IMR-90 (cell line): ENCODE measurements around the gene UTP11. TPM values are rescaled to one million over a fixed set of nuclear protein-coding genes. Genes with fewer than 3 reads are reported as not detected.

Source experiments
- ATAC-seq: fragments of 200-7000 bp; cut with Tn5 transposase; 2 replicates; pipeline ENCODE4 v1.9.1; 2020; ENCODE audit warnings: low read depth, mild to moderate bottlenecking, moderate library complexity
- BruUV-seq: library from RNA; stranded (reverse); fragments of 400-500 nt; replicated peaks from 2 replicates; lab custom pipeline; 2021; lab: Mats Ljungman, UMichigan
- CTCF ChIA-PET: fragments of 300-600 bp; formaldehyde crosslinking; extraction: SDS; loops from one replicate; lab custom pipeline; 2021; ENCODE audit warnings: antibody characterized with exemption; lab: Yijun Ruan, JAX
- POLR2A ChIA-PET: fragments of 300-600 bp; sonication (Branson Sonifier 250); formaldehyde crosslinking; loops from one replicate; lab custom pipeline; 2022; ENCODE audit warnings: antibody characterized with exemption; ENCODE audit not compliant: unreplicated experiment; lab: Charles Lee
- DNase-seq: peaks from one replicate; pipeline ENCODE4 v3.0.0; 2013
- H2AFZ ChIP-seq: replicated peaks from 2 replicates; pipeline ENCODE3; 2013; ENCODE audit warnings: low read length, mild to moderate bottlenecking; ENCODE audit not compliant: poor library complexity
- H2AK5ac ChIP-seq: 2 replicates; pipeline ENCODE4 v1.6.1; 2013; ENCODE audit warnings: low read depth, low read length, inconsistent platforms
- H2AK9ac ChIP-seq: replicated peaks from 2 replicates; pipeline ENCODE3; 2013; ENCODE audit warnings: mild to moderate bottlenecking, low read depth, low read length, moderate library complexity; ENCODE audit not compliant: poor library complexity
- H2BK120ac ChIP-seq: 2 replicates; pipeline ENCODE4 v1.6.1; 2013; ENCODE audit warnings: low read depth, low read length, inconsistent platforms
- H2BK15ac ChIP-seq: 3 replicates; pipeline ENCODE4 v1.6.1; 2013; ENCODE audit warnings: low read depth, low read length, inconsistent platforms
- H2BK20ac ChIP-seq: 2 replicates; pipeline ENCODE4 v1.6.1; 2013; ENCODE audit warnings: low read depth, mild to moderate bottlenecking, inconsistent platforms, low read length, moderate library complexity
- H2BK5ac ChIP-seq: 2 replicates; pipeline ENCODE4 v1.6.1; 2013; ENCODE audit warnings: mild to moderate bottlenecking, low read depth, low read length, inconsistent platforms; ENCODE audit not compliant: poor library complexity, severe bottlenecking
- H3K14ac ChIP-seq: replicated peaks from 2 replicates; pipeline ENCODE4 v1.6.1; 2013; ENCODE audit warnings: low read depth, low read length, inconsistent platforms
- H3K18ac ChIP-seq: 2 replicates; pipeline ENCODE4 v1.6.1; 2013; ENCODE audit warnings: low read depth, low read length, control low read depth
- H3K23ac ChIP-seq: 2 replicates; pipeline ENCODE4 v1.6.1; 2013; ENCODE audit warnings: low read depth, low read length, inconsistent platforms
- H3K27ac ChIP-seq: 2 replicates; pipeline ENCODE4 v1.5.1; 2013; ENCODE audit warnings: mild to moderate bottlenecking, control low read depth, low read length; ENCODE audit not compliant: insufficient read depth
- H3K27me3 ChIP-seq: 2 replicates; pipeline ENCODE4 v1.6.1; 2013; ENCODE audit warnings: low read length; ENCODE audit not compliant: control insufficient read depth, insufficient read depth
- H3K36me3 ChIP-seq: 2 replicates; pipeline ENCODE4 v1.6.1; 2013; ENCODE audit warnings: low read length, mixed read lengths; ENCODE audit not compliant: control insufficient read depth, insufficient read depth
- H3K4ac ChIP-seq: 2 replicates; pipeline ENCODE4 v1.6.1; 2013; ENCODE audit warnings: low read depth, low read length, inconsistent platforms
- H3K4me1 ChIP-seq: 2 replicates; pipeline ENCODE4 v1.6.1; 2013; ENCODE audit warnings: low read length, mixed read lengths; ENCODE audit not compliant: control insufficient read depth, insufficient read depth
- H3K4me2 ChIP-seq: 2 replicates; pipeline ENCODE4 v1.6.1; 2013; ENCODE audit warnings: low read depth, mild to moderate bottlenecking, control low read depth, low read length, moderate library complexity
- H3K4me3 ChIP-seq: 2 replicates; pipeline ENCODE4 v1.5.1; 2013; ENCODE audit warnings: low read depth, mild to moderate bottlenecking, control low read depth, low read length, moderate library complexity; ENCODE audit not compliant: insufficient read depth
- H3K56ac ChIP-seq: 2 replicates; pipeline ENCODE4 v1.6.1; 2013; ENCODE audit warnings: low read length, inconsistent platforms; ENCODE audit not compliant: insufficient read depth; ENCODE audit errors: extremely low read depth
- H3K79me1 ChIP-seq, 2 experiments: 2 replicates each; pipeline ENCODE4 v1.6.1; 2013; ENCODE audit warnings: low read length in 2 of 2, inconsistent platforms in 1 of 2, low read depth in 1 of 2
- H3K9ac ChIP-seq: 2 replicates; pipeline ENCODE4 v1.6.1; 2013; ENCODE audit warnings: low read depth, low read length, control low read depth
- H3K9me1 ChIP-seq: 2 replicates; pipeline ENCODE4 v1.6.1; 2013; ENCODE audit warnings: low read length, inconsistent platforms; ENCODE audit not compliant: insufficient read depth
- H3K9me3 ChIP-seq: 2 replicates; pipeline ENCODE4 v1.6.1; 2013; ENCODE audit warnings: low read length; ENCODE audit not compliant: control insufficient read depth, insufficient read depth
- H4K20me1 ChIP-seq: 2 replicates; pipeline ENCODE4 v1.6.1; 2013; ENCODE audit warnings: low read length, inconsistent platforms; ENCODE audit not compliant: insufficient read depth
- H4K5ac ChIP-seq: 2 replicates; pipeline ENCODE4 v1.6.1; 2013; ENCODE audit warnings: mild to moderate bottlenecking, low read depth, low read length, control low read depth
- H4K8ac ChIP-seq, 2 experiments: 2 replicates each; pipeline ENCODE4 v1.6.1; 2013; ENCODE audit warnings: low read depth in 2 of 2, low read length in 2 of 2, control low read depth in 1 of 2, inconsistent platforms in 1 of 2
- H4K91ac ChIP-seq: 2 replicates; pipeline ENCODE4 v1.6.1; 2013; ENCODE audit warnings: low read depth, low read length, inconsistent platforms; ENCODE audit not compliant: insufficient read depth
- BHLHE40 ChIP-seq: fragments of 150-350 bp; IDR thresholded peaks from 2 replicates; pipeline ENCODE4 v1.6.1; 2016; ENCODE audit warnings: mild to moderate bottlenecking, low read depth, low read length
- CEBPB ChIP-seq: IDR thresholded peaks from 2 replicates; pipeline ENCODE4 v1.6.1; 2012; ENCODE audit warnings: low read depth, low read length, improper control_type of control experiment
- CHD1 ChIP-seq: IDR thresholded peaks from 2 replicates; pipeline ENCODE4 v1.6.1; 2012; ENCODE audit warnings: low read depth, low read length, improper control_type of control experiment
- CTCF ChIP-seq: conservative IDR thresholded peaks from 2 replicates; pipeline ENCODE4 v1.5.1; 2012; ENCODE audit warnings: mild to moderate bottlenecking, low read depth, low read length, improper control_type of control experiment
- MXI1 ChIP-seq: IDR thresholded peaks from 2 replicates; pipeline ENCODE4 v1.6.1; 2012; ENCODE audit warnings: low read depth, mild to moderate bottlenecking, low read length, moderate library complexity, borderline replicate concordance
- NFE2L2 ChIP-seq: fragments of 150-350 bp; IDR thresholded peaks from 2 replicates; pipeline ENCODE4 v1.6.1; 2016; ENCODE audit warnings: low read depth, mild to moderate bottlenecking, low read length
- POLR2A ChIP-seq: IDR thresholded peaks from 2 replicates; pipeline ENCODE4 v1.6.1; 2012; ENCODE audit warnings: mild to moderate bottlenecking, low read depth, low read length
- RAD21 ChIP-seq: IDR thresholded peaks from 2 replicates; pipeline ENCODE4 v1.6.1; 2012; ENCODE audit warnings: low read length, improper control_type of control experiment
- RCOR1 ChIP-seq: IDR thresholded peaks from 2 replicates; pipeline ENCODE4 v1.6.1; 2012; ENCODE audit warnings: mild to moderate bottlenecking, low read length, improper control_type of control experiment; ENCODE audit not compliant: insufficient replicate concordance
- SMC3 ChIP-seq: fragments of 150-350 bp; IDR thresholded peaks from 2 replicates; pipeline ENCODE4 v1.6.1; 2016; ENCODE audit warnings: low read depth, mild to moderate bottlenecking, antibody characterized with exemption, low read length, moderate library complexity
- USF2 ChIP-seq: fragments of 150-350 bp; IDR thresholded peaks from 2 replicates; pipeline ENCODE4 v1.6.1; 2017; ENCODE audit warnings: mild to moderate bottlenecking, antibody characterized with exemption, low read length, low read depth
- WGBS, 2 experiments: methylation state at CpG; one replicate each; pipeline versions ENCODE4 v1.1.5 to v1.1.7; 2013; ENCODE audit warnings: missing lambda C conversion rate in 2 of 2; ENCODE audit not compliant: insufficient read length in 1 of 2; ENCODE audit errors: extremely low coverage in 2 of 2; 5-methylcytosine and 5-hydroxymethylcytosine counted together
- dilution Hi-C: fragments of 300-500 bp; cut with HindIII; formaldehyde crosslinking; loops from one replicate; pipeline ENCODE4 v1.14.3; 2018; ENCODE audit warnings: low sequenced_read_pairs; ENCODE audit not compliant: unreplicated experiment
- in situ Hi-C: fragments of 300-500 bp; cut with MboI; formaldehyde crosslinking; loops from 3 replicates; pipeline ENCODE4 v1.14.3; 2019; ENCODE audit warnings: low sequenced_read_pairs, inconsistent platforms, mixed read lengths
- intact Hi-C: fragments of 100-400 bp; cut with micrococcal nuclease; formaldehyde crosslinking; loops from 2 replicates; pipeline ENCODE4 v1.10.0; 2022
- polyA plus RNA-seq, 3 experiments: library from polyadenylated mRNA; depleted of rRNA; stranded (reverse); fragments of >200 nt; gene quantifications; 2 replicates each; pipeline ENCODE4 v1.2.3, GENCODE V29; 2012; ENCODE audit warnings: low replicate concordance in 1 of 3
- total RNA-seq: library from RNA; depleted of rRNA; stranded (reverse); fragments of >200 nt; gene quantifications from 2 replicates; pipeline ENCODE4 v1.2.3, GENCODE V29; 2012

Gene UTP11
- total and polyA plus RNA-seq, 2 of the 4 experiments (the other 2 are of a cell fraction): 22.0 to 27.8 TPM

- Histone ChIP-seq H2BK5ac (no peak overlapping the region), H3K23ac (no peak overlapping the region), H2AK9ac (no peak overlapping the region), H3K9me1 (no peaks in the 10 kb centered on the region), H3K18ac (no peak overlapping the region), H3K4me3 (no peak overlapping the region), H3K4me1 (peaks cover 12% of the 10 kb centered on the region), H3K56ac (no peak overlapping the region), H3K9me3 (no peaks in the 10 kb centered on the region), H3K36me3 (peaks cover 30% of the 10 kb centered on the region), H4K20me1 (0 out of 2 replicates have a peak, but pooled peaks cover under 1% of the 10 kb centered on the region), H4K5ac (no peak overlapping the region), H2BK20ac (no peak overlapping the region), H3K79me1 (peaks cover 0 to 5% of the 10 kb centered on the region in 2 experiments; a peak in 2 of 4 replicates), H2BK120ac (no peak overlapping the region), H2AFZ (no peak overlapping the region), H4K91ac (no peak overlapping the region), H2AK5ac (no peak overlapping the region), H3K4me2 (no peak overlapping the region), H3K27ac (no peak overlapping the region), H3K4ac (no peak overlapping the region), H2BK15ac (no peak overlapping the region), H4K8ac (no peak overlapping the region), H3K14ac (no peak overlapping the region), H3K27me3 (no peaks in the 10 kb centered on the region), H3K9ac (no peak overlapping the region)
- ChIA-PET CTCF (no interaction called here), POLR2A (no interaction called here)
- WGBS, 2 experiments: no CpG with 5 or more reads among the region's 2 CpGs
- TF ChIP-seq BHLHE40 (no peak), POLR2A (no peak), RCOR1 (no peak), MXI1 (no peak), CHD1 (no peak), RAD21 (no peak), CTCF (no peak), NFE2L2 (no peak), CEBPB (no peak), SMC3 (no peak), USF2 (no peak)
- intact Hi-C loops (loop anchor here (5.0 kb wide), 1 partner anchor 477 kb away; no protein-coding TSS in a partner anchor), dilution Hi-C loops (no loop called here), in situ Hi-C loops (loop anchor here (5.0 kb wide), 1 partner anchor 807 kb away; no protein-coding TSS in a partner anchor)
- DNase-seq (no peak), ATAC-seq (no peak)
- BruUV-seq: no TSS peak
These were observed 12.7 kb downstream of the UTP11 start for GRCh38 chr1:38025233-38025632.
